Uterus (tissue), 4 donors: ENCODE measurements around the gene HMGXB3. TPM values are rescaled to one million over a fixed set of nuclear protein-coding genes. Genes with fewer than 3 reads are reported as not detected.

Experiments used
- DNase-seq, 2 donors: peaks; one replicate each; pipeline ENCODE4 v3.0.0-alpha.2; 2019 to 2020
- H3K27ac ChIP-seq, 2 donors: fragments of 200-600 bp; sonication (generic); 1 replicate in 1 of 2; 2 replicates in 1 of 2; pipeline ENCODE4 v1.5.1; 2016 to 2018
- H3K27me3 ChIP-seq, 2 donors: fragments of 200-600 bp; sonication (generic); one replicate each; pipeline ENCODE4 v1.5.1; 2018 to 2019; ENCODE audit warnings: control low read depth in 1 of 2
- H3K36me3 ChIP-seq, 2 donors: fragments of 200-600 bp; sonication (generic); one replicate each; pipeline ENCODE4 v1.5.1; 2019; ENCODE audit warnings: control low read depth in 1 of 2
- H3K4me1 ChIP-seq, 2 donors: fragments of 200-600 bp; sonication (generic); one replicate each; pipeline ENCODE4 v1.5.1; 2018 to 2019; ENCODE audit warnings: control low read depth in 1 of 2
- H3K4me3 ChIP-seq, 2 donors: fragments of 200-600 bp; sonication (generic); 1 replicate in 1 of 2; 2 replicates in 1 of 2; pipeline ENCODE4 v1.5.1; 2018 to 2019; ENCODE audit warnings: mild to moderate bottlenecking in 1 of 2
- H3K9me3 ChIP-seq, 2 donors: fragments of 200-600 bp; sonication (generic); one replicate each; pipeline ENCODE4 v1.5.1; 2019; ENCODE audit warnings: control low read depth in 1 of 2
- POLR2A ChIP-seq, 2 donors: fragments of 450-650 bp; IDR thresholded peaks; one replicate each; pipeline ENCODE4 v1.6.1; 2016; ENCODE audit warnings: antibody characterized with exemption in 2 of 2, mild to moderate bottlenecking in 1 of 2, moderate library complexity in 1 of 2
- intact Hi-C: fragments of 100-400 bp; cut with DNase I; formaldehyde crosslinking; loops from one replicate; pipeline ENCODE4 v1.15.1; 2023; ENCODE audit warnings: low total_unique reads
- total RNA-seq, 4 donors: library from RNA; depleted of rRNA in 3 of 4; stranded (reverse); fragments of >200 nt in 3 of 4; gene quantifications; one replicate each; pipeline versions ENCODE4 v1.1.0 to v1.2.4, GENCODE V29; 2014 to 2023
- TF ChIP-seq, protein P1 (sequence below), 4 experiments: fragments of 200-600 bp in 2 of 4; fragments of 450-650 bp in 2 of 4; sonication (generic) in 2 of 4; IDR thresholded peaks; one replicate each; pipeline ENCODE4 v1.5.1; 2016 to 2019; ENCODE audit warnings: antibody characterized with exemption in 4 of 4, mild to moderate bottlenecking in 2 of 4, moderate library complexity in 1 of 4
- donor health status: DM: yes; HTN: yes; CAD: no.

HMGXB3 gene
- total RNA-seq, 4 donors from 2014 or later: 19.0 to 43.4 (median 30.2) TPM

DNA sequence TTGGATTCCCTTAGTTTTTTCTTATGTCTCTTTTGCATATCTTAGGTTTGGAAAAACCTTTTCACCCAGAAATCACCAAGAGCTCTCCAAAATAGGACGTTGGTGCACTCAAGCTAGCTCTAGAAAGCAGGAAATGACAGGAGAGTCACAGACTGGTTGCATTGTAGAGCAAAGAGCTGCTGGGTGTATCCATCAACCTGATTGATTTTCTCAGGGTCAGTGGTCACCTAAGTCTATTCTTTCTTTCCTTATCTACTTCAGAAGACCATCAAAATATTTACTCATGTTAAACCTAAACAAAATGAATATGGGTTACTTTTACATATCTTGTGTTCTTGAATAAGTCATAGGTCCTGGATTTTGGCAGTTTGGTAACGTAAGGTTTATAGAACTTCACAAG lies 25.1 kb upstream of the HMGXB3 start:
- no peak for DNase-seq
- H3K9me3 ChIP-seq: no peaks in the 10 kb centered on the region
- H3K27ac ChIP-seq: no peak overlapping the region
- no peaks in the 10 kb centered on the region for H3K4me1 ChIP-seq
- no peak overlapping the region for H3K4me3 ChIP-seq
- no peak for TF ChIP-seq POLR2A (IDR thresholded peaks at IDR 0.05)
- TF ChIP-seq, protein P1, sequence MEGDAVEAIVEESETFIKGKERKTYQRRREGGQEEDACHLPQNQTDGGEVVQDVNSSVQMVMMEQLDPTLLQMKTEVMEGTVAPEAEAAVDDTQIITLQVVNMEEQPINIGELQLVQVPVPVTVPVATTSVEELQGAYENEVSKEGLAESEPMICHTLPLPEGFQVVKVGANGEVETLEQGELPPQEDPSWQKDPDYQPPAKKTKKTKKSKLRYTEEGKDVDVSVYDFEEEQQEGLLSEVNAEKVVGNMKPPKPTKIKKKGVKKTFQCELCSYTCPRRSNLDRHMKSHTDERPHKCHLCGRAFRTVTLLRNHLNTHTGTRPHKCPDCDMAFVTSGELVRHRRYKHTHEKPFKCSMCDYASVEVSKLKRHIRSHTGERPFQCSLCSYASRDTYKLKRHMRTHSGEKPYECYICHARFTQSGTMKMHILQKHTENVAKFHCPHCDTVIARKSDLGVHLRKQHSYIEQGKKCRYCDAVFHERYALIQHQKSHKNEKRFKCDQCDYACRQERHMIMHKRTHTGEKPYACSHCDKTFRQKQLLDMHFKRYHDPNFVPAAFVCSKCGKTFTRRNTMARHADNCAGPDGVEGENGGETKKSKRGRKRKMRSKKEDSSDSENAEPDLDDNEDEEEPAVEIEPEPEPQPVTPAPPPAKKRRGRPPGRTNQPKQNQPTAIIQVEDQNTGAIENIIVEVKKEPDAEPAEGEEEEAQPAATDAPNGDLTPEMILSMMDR (IDR thresholded peaks at IDR 0.05): no peak
- H3K36me3 ChIP-seq: no peaks in the 10 kb centered on the region
- intact Hi-C loops: loop anchor here (5.0 kb wide), 1 partner anchor 143 kb away; no protein-coding TSS in a partner anchor
- H3K27me3 ChIP-seq: no peaks in the 10 kb centered on the region

DNA sequence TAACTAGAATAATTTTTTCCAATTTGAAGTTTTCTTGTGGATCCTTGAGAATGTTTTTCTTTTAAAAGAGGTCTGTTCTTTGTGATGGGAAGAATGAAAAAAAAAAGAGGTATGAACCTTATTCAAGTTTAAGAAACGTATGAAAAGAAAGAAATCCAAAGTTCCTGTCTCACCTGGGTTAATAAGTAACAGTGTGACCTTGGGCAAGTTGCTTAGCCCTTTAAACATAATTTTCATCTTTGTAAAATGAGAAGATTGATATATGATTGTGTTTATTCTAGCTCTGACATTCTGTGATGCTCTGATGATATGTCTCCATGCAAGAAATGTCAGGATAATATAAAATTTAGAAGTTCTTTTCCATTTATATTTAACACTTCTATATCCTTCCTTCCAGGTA lies 20.6 kb upstream of the HMGXB3 start:
- no peaks in the 10 kb centered on the region for H3K27me3 ChIP-seq
- H3K4me3 ChIP-seq: no peak overlapping the region
- TF ChIP-seq POLR2A (IDR thresholded peaks at IDR 0.05): no peak
- TF ChIP-seq, protein P1 (IDR thresholded peaks at IDR 0.05): no peak
- no peaks in the 10 kb centered on the region for H3K4me1 ChIP-seq
- no peaks in the 10 kb centered on the region for H3K36me3 ChIP-seq
- H3K9me3 ChIP-seq: no peaks in the 10 kb centered on the region
- DNase-seq: no peak
- no peak overlapping the region for H3K27ac ChIP-seq
- intact Hi-C loops: loop anchor here (5.0 kb wide), 1 partner anchor 148 kb away; no protein-coding TSS in a partner anchor

DNA sequence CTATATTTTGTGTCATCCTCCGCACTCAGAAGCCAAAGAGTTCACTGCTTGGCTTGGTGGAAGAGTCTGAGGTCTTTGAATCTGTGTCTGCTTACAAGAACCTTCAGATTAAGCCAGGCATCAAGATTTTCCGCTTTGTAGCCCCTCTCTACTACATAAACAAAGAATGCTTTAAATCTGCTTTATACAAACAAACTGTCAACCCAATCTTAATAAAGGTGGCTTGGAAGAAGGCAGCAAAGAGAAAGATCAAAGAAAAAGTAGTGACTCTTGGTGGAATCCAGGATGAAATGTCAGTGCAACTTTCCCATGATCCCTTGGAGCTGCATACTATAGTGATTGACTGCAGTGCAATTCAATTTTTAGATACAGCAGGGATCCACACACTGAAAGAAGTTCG lies 19.3 kb upstream of the HMGXB3 start:
- DNase-seq: no peak
- Histone ChIP-seq H3K27me3 (no peaks in the 10 kb centered on the region), H3K4me3 (no peak overlapping the region), H3K9me3 (no peaks in the 10 kb centered on the region), H3K27ac (no peak overlapping the region), H3K36me3 (no peaks in the 10 kb centered on the region), H3K4me1 (no peaks in the 10 kb centered on the region)
- TF ChIP-seq, protein P1 (IDR thresholded peaks at IDR 0.05): no peak
- no peak for TF ChIP-seq POLR2A (IDR thresholded peaks at IDR 0.05)
- intact Hi-C loops: no loop called here

DNA sequence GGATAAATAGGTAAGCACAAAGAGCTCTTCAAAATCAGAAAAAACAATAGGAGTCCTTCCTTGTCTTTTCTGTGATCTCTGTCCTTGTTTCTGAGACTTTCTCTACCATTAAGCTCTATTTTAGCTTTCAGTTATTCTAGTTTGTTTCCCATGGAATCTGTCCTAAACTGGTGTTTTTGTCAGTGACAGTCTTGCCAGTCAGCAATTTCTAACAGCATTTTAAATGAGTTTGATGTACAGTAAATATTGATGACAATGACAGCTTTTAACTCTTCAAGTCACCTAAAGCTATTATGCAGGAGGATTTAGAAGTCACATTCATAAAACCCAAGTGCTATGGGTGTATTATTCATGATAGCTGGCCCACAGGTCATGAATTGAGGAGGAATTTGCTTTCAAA lies 18.0 kb upstream of the HMGXB3 start:
- no peak for TF ChIP-seq POLR2A (IDR thresholded peaks at IDR 0.05)
- TF ChIP-seq, protein P1 (IDR thresholded peaks at IDR 0.05): no peak
- no peak for DNase-seq
- intact Hi-C loops: no loop called here
- no peak overlapping the region for H3K4me3 ChIP-seq
- H3K9me3 ChIP-seq: no peaks in the 10 kb centered on the region
- no peaks in the 10 kb centered on the region for H3K4me1 ChIP-seq
- no peak overlapping the region for H3K27ac ChIP-seq
- no peaks in the 10 kb centered on the region for H3K27me3 ChIP-seq
- H3K36me3 ChIP-seq: no peaks in the 10 kb centered on the region

DNA sequence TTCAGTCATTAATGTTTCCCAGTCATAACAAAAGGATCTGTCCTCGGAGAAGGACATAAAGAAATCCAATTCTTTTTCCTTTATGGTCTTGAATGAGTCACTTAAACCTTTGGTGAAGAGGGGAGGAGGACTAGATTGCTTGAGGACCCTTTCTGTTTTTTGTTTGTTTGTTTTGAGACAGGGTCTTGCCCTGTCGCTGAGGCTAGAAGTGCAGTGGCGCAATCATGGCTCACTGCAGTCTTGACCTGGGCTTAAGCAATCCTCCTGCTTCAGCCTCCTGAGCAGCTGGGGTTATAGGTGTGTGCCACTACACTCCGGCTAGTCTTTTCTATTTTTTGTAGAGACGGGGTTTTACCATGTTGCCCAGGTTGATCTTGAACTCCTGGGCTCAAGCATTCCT lies 12.4 kb upstream of the HMGXB3 start:
- Histone ChIP-seq H3K27ac (no peak overlapping the region), H3K9me3 (no peaks in the 10 kb centered on the region), H3K4me1 (no peaks in the 10 kb centered on the region), H3K4me3 (no peak overlapping the region), H3K36me3 (no peaks in the 10 kb centered on the region), H3K27me3 (no peaks in the 10 kb centered on the region)
- intact Hi-C loops: no loop called here
- no peak for DNase-seq
- TF ChIP-seq POLR2A (IDR thresholded peaks at IDR 0.05): no peak
- TF ChIP-seq, protein P1 (IDR thresholded peaks at IDR 0.05): no peak
